GM21447 (cell line): ENCODE data around the gene SPRR3.

Experiments used
- ATAC-seq: cut with Tn5 transposase; IDR thresholded peaks from one replicate; pipeline ENCODE4 v1.9.1; 2021; ENCODE audit not compliant: unreplicated experiment

SPRR3 gene

GRCh38 chr1:153049211-153049610 is 47.7 kb downstream of the SPRR3 start:
- no peak for ATAC-seq
